ENCODE results near the gene GPRC6A. TPM values are rescaled to one million over a fixed set of nuclear protein-coding genes. Genes with fewer than 3 reads are reported as not detected.

GPRC6A gene
- total RNA-seq, 1 experiment from 2014 or later = not detected

GRCh38 chr6:116859264-116859663, 30.4 kb upstream of the GPRC6A start:
- no peaks in the 10 kb centered on the region for H3K23me2 ChIP-seq (ENCODE audit: insufficient read length, low read depth, low read length, poor library complexity, severe bottlenecking)
- no peak overlapping the region for H3T11ph ChIP-seq (ENCODE audit: low read length)
- no peak overlapping the region for H2BK5ac ChIP-seq (ENCODE audit: insufficient read length, low read length)
- no peak overlapping the region for H2BK12ac ChIP-seq (ENCODE audit: insufficient read length, low read depth, low read length)
- no peak overlapping the region for H2AK5ac ChIP-seq (ENCODE audit: insufficient read length, low read length)
- Mint-ChIP-seq H3K9me3 (peaks cover 44 to 46% of the 10 kb centered on the region in 2 experiments), H3K27me3 (ENCODE audit: low read depth) (no peaks in the 10 kb centered on the region), H3K36me3 (ENCODE audit: insufficient read depth in 1 of 3, low read depth in 3 of 3) (peaks cover 16 to 41% (median 18%) of the 10 kb centered on the region in 3 experiments), H3K4me1 (no peaks in the 10 kb centered on the region; a peak in 1 of 4 replicates), H3K27ac (no peak overlapping the region), H3K4me3 (no peak overlapping the region)
- no peaks in the 10 kb centered on the region for H4K20me1 ChIP-seq (ENCODE audit: control insufficient read depth, insufficient read depth, insufficient read length)
- peaks cover 5% of the 10 kb centered on the region for H3K9me3 ChIP-seq (ENCODE audit: control insufficient read depth, low read depth, low read length)
- no peak overlapping the region for H4K5ac ChIP-seq (ENCODE audit: insufficient read length, low read depth, low read length)
- no peak overlapping the region for H3K4me2 ChIP-seq (ENCODE audit: insufficient read depth, insufficient read length, low read length)
- H3K18ac ChIP-seq (ENCODE audit: insufficient read length, low read depth, low read length) = no peak overlapping the region
- H3K27me3 ChIP-seq (ENCODE audit: insufficient read depth, low read length) = no peaks in the 10 kb centered on the region
- H3K79me1 ChIP-seq (ENCODE audit: insufficient read depth, low read depth, low read length, poor library complexity, severe bottlenecking) = no peaks in the 10 kb centered on the region
- no peak overlapping the region for H3K27ac ChIP-seq (ENCODE audit: insufficient read length, low read depth, low read length)
- TF ChIP-seq CTCF (conservative IDR thresholded peaks at IDR 0.05) = no peak
- H4K91ac ChIP-seq (ENCODE audit: insufficient read length, low read depth, low read length) = no peak overlapping the region
- no peak for DNase-seq
- H3K56ac ChIP-seq (ENCODE audit: insufficient read length, low read depth, low read length) = no peak overlapping the region
- H4K8ac ChIP-seq (replicated peaks; ENCODE audit: insufficient read length, low read depth, low read length) = no peak overlapping the region
- H2AFZ ChIP-seq (ENCODE audit: low read length) = no peak overlapping the region
- H3K14ac ChIP-seq (ENCODE audit: insufficient read depth, low read length) = no peak overlapping the region
- H2BK120ac ChIP-seq (ENCODE audit: low read depth, low read length, poor library complexity, severe bottlenecking) = no peak overlapping the region
- no peaks in the 10 kb centered on the region for H3K79me2 ChIP-seq (ENCODE audit: insufficient read depth, low read length)
- H2BK20ac ChIP-seq (ENCODE audit: low read depth, low read length, poor library complexity, severe bottlenecking) = no peak overlapping the region
- H3K9ac ChIP-seq (ENCODE audit: extremely low read depth, insufficient read length, low read length) = no peak overlapping the region
- no peak overlapping the region for H3K4ac ChIP-seq (ENCODE audit: low read depth, low read length)
- no peak overlapping the region for H2BK15ac ChIP-seq (ENCODE audit: low read depth, low read length)
- H3K4me1 ChIP-seq (ENCODE audit: insufficient read depth, low read length) = no peaks in the 10 kb centered on the region
- H3K23ac ChIP-seq (ENCODE audit: insufficient read length, low read depth, low read length) = no peak overlapping the region

Data from H9 (cell line).